Cardiac muscle cell (in vitro differentiated cells and primary cell): ENCODE measurements around the gene TMA16. TPM values are rescaled to one million over a fixed set of nuclear protein-coding genes. Genes with fewer than 3 reads are reported as not detected.

Experiments used
- DNase-seq, 2 donors: peaks; one replicate each; pipeline versions ENCODE4 v3.0.0 to v3.0.0-alpha.2; 2010 to 2017; ENCODE audit warnings: low read depth in 1 of 2, low spot score in 1 of 2
- H3K27ac ChIP-seq: fragments of 200-600 bp; sonication (generic); 2 replicates; pipeline ENCODE4 v1.5.1; 2016
- H3K27me3 ChIP-seq: fragments of 200-600 bp; sonication (generic); 2 replicates; pipeline ENCODE4 v1.6.0; 2016; ENCODE audit warnings: control low read depth
- H3K36me3 ChIP-seq: fragments of 200-600 bp; sonication (generic); 2 replicates; pipeline ENCODE4 v1.5.1; 2016; ENCODE audit warnings: control low read depth
- H3K4me1 ChIP-seq: fragments of 200-600 bp; sonication (generic); 2 replicates; pipeline ENCODE4 v1.8.1; 2017; ENCODE audit warnings: low read depth, mild to moderate bottlenecking, mixed run types
- H3K4me3 ChIP-seq: fragments of 200-600 bp; sonication (generic); 2 replicates; pipeline ENCODE4 v1.5.1; 2016; ENCODE audit warnings: mild to moderate bottlenecking
- H3K9me3 ChIP-seq: fragments of 200-600 bp; sonication (generic); 2 replicates; pipeline ENCODE4 v1.5.1; 2017; ENCODE audit warnings: low read depth, mild to moderate bottlenecking, control low read depth
- CTCF ChIP-seq: IDR thresholded peaks from 2 replicates; pipeline ENCODE4 v1.5.1; 2012; ENCODE audit warnings: low read depth, mild to moderate bottlenecking, low read length
- polyA plus RNA-seq: library from polyadenylated mRNA; unstranded; fragments of >200 nt; fragmentation: Nextera tagmentation; extraction: Ambion mirVana; gene quantifications from 2 replicates; pipeline ENCODE4 v1.2.1, GENCODE V29; 2016
- total RNA-seq: library from RNA; depleted of rRNA; stranded (reverse); fragments of >200 nt; gene quantifications from 2 replicates; pipeline ENCODE4 v1.2.3, GENCODE V29; 2016

TMA16 gene
- total and polyA plus RNA-seq, 2 experiments from 2014 or later: 28.6 to 36.2 TPM

- no peak for TF ChIP-seq CTCF
- no peak overlapping the region for H3K27ac ChIP-seq
Observed at GRCh38 chr4:163489929-163490328, 4.6 kb upstream of the TMA16 start.

GRCh38 chr4:163492951-163493504, 1.5 kb upstream of the TMA16 start:
- DNase-seq: no peak

More at GRCh38 chr4:163489929-163490328, 4.6 kb upstream of the TMA16 start:
- DNase-seq: no peak
- Histone ChIP-seq H3K27me3 (no peaks in the 10 kb centered on the region), H3K36me3 (no peaks in the 10 kb centered on the region), H3K4me1 (peaks cover 11% of the 10 kb centered on the region), H3K4me3 (no peak overlapping the region), H3K9me3 (no peaks in the 10 kb centered on the region)

GRCh38 chr4:163493643-163494359, 689 bp upstream of the TMA16 start:
- peak overlapping the region; percentile 94 for H3K27ac ChIP-seq

More at GRCh38 chr4:163492951-163493504, 1.5 kb upstream of the TMA16 start:
- Histone ChIP-seq H3K9me3 (no peaks in the 10 kb centered on the region), H3K27me3 (no peaks in the 10 kb centered on the region), H3K4me3 (no peak overlapping the region), H3K27ac (peak overlapping the region; percentile 19), H3K36me3 (no peaks in the 10 kb centered on the region), H3K4me1 (peaks cover 13% of the 10 kb centered on the region)
- TF ChIP-seq CTCF: no peak

GRCh38 chr4:163495900-163496299, 1.4 kb downstream of the TMA16 start:
- Histone ChIP-seq H3K27me3 (no peaks in the 10 kb centered on the region), H3K4me1 (peaks cover 13% of the 10 kb centered on the region), H3K9me3 (no peaks in the 10 kb centered on the region), H3K4me3 (peak overlapping the region; percentile 73), H3K27ac (peak overlapping the region; percentile 94), H3K36me3 (no peaks in the 10 kb centered on the region)
- no peak for DNase-seq
- no peak for TF ChIP-seq CTCF

More at GRCh38 chr4:163493643-163494359, 689 bp upstream of the TMA16 start:
- Histone ChIP-seq H3K4me3 (peak overlapping the region; percentile 73), H3K27me3 (no peaks in the 10 kb centered on the region), H3K9me3 (no peaks in the 10 kb centered on the region), H3K4me1 (peaks cover 13% of the 10 kb centered on the region), H3K36me3 (no peaks in the 10 kb centered on the region)
- DNase-seq: no peak
- TF ChIP-seq CTCF: no peak

GRCh38 chr4:163500586-163500985, 6.1 kb downstream of the TMA16 start:
- H3K36me3 ChIP-seq: no peaks in the 10 kb centered on the region
- TF ChIP-seq CTCF: no peak
- H3K27me3 ChIP-seq: no peaks in the 10 kb centered on the region
- peaks cover 12% of the 10 kb centered on the region for H3K4me1 ChIP-seq
- no peak for DNase-seq
- no peak overlapping the region for H3K4me3 ChIP-seq
- no peaks in the 10 kb centered on the region for H3K9me3 ChIP-seq
- H3K27ac ChIP-seq: peak overlapping the region; percentile 18
